Right lobe of liver (tissue), 4 donors: ENCODE data around the gene REXO4.

Source experiments
- POLR2A ChIP-seq: fragments of 450-650 bp; IDR thresholded peaks from one replicate; pipeline ENCODE4 v1.6.1; 2017; ENCODE audit warnings: antibody characterized with exemption, mild to moderate bottlenecking
- TF ChIP-seq, protein P1 (sequence below), 4 donors: fragments of 200-600 bp in 3 of 4; fragments of 450-650 bp in 1 of 4; IDR thresholded peaks; one replicate each; pipeline versions ENCODE4 v1.5.1 to v1.8.0; 2016 to 2022; ENCODE audit warnings: antibody characterized with exemption in 4 of 4, mild to moderate bottlenecking in 2 of 4
- donor health status: DM: no; HTN: no; CAD: no.
- donor health status: DM: no; HTN: no; CAD: no.
- donor health status: DM: no; HTN: yes; CAD: no.

DNA sequence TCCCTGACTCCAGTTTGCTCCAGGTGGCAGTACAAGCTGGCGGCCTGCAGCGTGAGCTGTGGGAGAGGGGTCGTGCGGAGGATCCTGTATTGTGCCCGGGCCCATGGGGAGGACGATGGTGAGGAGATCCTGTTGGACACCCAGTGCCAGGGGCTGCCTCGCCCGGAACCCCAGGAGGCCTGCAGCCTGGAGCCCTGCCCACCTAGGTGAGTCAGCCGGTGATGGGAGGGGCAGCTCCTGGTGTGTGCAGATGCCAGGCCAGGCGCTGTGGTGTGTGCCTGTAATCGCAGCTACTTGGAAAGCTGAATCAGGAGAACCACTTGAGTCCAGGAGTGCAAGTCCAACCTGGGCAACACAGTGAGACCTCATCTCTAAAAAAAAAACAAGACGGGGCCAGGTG, 31.9 kb upstream of the REXO4 start:
- TF ChIP-seq, protein P1, sequence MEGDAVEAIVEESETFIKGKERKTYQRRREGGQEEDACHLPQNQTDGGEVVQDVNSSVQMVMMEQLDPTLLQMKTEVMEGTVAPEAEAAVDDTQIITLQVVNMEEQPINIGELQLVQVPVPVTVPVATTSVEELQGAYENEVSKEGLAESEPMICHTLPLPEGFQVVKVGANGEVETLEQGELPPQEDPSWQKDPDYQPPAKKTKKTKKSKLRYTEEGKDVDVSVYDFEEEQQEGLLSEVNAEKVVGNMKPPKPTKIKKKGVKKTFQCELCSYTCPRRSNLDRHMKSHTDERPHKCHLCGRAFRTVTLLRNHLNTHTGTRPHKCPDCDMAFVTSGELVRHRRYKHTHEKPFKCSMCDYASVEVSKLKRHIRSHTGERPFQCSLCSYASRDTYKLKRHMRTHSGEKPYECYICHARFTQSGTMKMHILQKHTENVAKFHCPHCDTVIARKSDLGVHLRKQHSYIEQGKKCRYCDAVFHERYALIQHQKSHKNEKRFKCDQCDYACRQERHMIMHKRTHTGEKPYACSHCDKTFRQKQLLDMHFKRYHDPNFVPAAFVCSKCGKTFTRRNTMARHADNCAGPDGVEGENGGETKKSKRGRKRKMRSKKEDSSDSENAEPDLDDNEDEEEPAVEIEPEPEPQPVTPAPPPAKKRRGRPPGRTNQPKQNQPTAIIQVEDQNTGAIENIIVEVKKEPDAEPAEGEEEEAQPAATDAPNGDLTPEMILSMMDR (IDR thresholded peaks at IDR 0.05) = peak in 1 of 4 donors; percentile 4
- TF ChIP-seq POLR2A = no peak
